Transverse colon (tissue), 4 donors: ENCODE measurements around the gene RNLS. TPM values are rescaled to one million over a fixed set of nuclear protein-coding genes. Genes with fewer than 3 reads are reported as not detected.

Experiments
- DNase-seq: peaks from one replicate; pipeline ENCODE4 v3.0.0-alpha.2; 2019
- H3K27ac ChIP-seq, 4 donors: fragments of 200-600 bp; sonication (generic); 2 replicates each; pipeline ENCODE4 v1.5.1; 2016 to 2018; ENCODE audit warnings: inconsistent platforms in 4 of 4
- H3K27me3 ChIP-seq: fragments of 200-600 bp; sonication (generic); 2 replicates; pipeline ENCODE4 v1.5.1; 2017; ENCODE audit warnings: inconsistent platforms
- H3K36me3 ChIP-seq, 4 donors: fragments of 200-600 bp; sonication (generic); 2 replicates each; pipeline ENCODE4 v1.5.1; 2017 to 2019; ENCODE audit warnings: inconsistent platforms in 4 of 4
- H3K4me1 ChIP-seq, 4 donors: fragments of 200-600 bp; sonication (generic); 2 replicates each; pipeline ENCODE4 v1.5.1; 2017 to 2020; ENCODE audit warnings: inconsistent platforms in 4 of 4
- H3K4me3 ChIP-seq, 4 donors: fragments of 200-600 bp; sonication (generic); 1 replicate in 1 of 4; 2 replicates in 3 of 4; pipeline versions ENCODE4 v1.5.1 to v1.6.1; 2017 to 2019; ENCODE audit warnings: inconsistent platforms in 4 of 4
- H3K9me3 ChIP-seq, 2 donors: fragments of 200-600 bp; sonication (generic); 2 replicates each; pipeline ENCODE4 v1.5.1; 2017 to 2019; ENCODE audit warnings: inconsistent platforms in 2 of 2
- CTCF ChIP-seq, 5 experiments: fragments of 200-600 bp in 3 of 5; fragments of 450-650 bp in 2 of 5; sonication (generic) in 3 of 5; IDR thresholded peaks; 1 replicate in 2 of 5; 2 replicates in 3 of 5; pipeline ENCODE4 v1.5.1; 2016 to 2017; ENCODE audit warnings: antibody characterized with exemption in 5 of 5, inconsistent platforms in 3 of 5, mild to moderate bottlenecking in 2 of 5, moderate library complexity in 1 of 5
- EP300 ChIP-seq: sonication (generic); formaldehyde crosslinking; IDR thresholded peaks from one replicate; pipeline ENCODE4 v1.6.1; 2017; ENCODE audit warnings: antibody characterized with exemption, low read depth
- POLR2A ChIP-seq: fragments of 450-650 bp; IDR thresholded peaks from one replicate; pipeline ENCODE4 v1.6.1; 2016; ENCODE audit warnings: antibody characterized with exemption, mild to moderate bottlenecking, moderate library complexity
- POLR2AphosphoS5 ChIP-seq, 3 donors: sonication (generic); formaldehyde crosslinking; IDR thresholded peaks; one replicate each; pipeline ENCODE4 v1.6.1; 2016; ENCODE audit warnings: antibody characterized with exemption in 3 of 3
- WGBS, 2 donors: methylation state at CpG; one replicate each; pipeline ENCODE4 v1.1.5; 2018; ENCODE audit warnings: low coverage in 1 of 2; 5-methylcytosine and 5-hydroxymethylcytosine counted together
- in situ Hi-C, 4 donors: fragments of 200-750 bp; cut with MboI; loops; one replicate each; pipeline versions ENCODE4 v1.15.0 to v1.15.1; 2017; ENCODE audit warnings: low sequenced_read_pairs in 3 of 4, low pct_ligation_motif_present in 1 of 4, low pct_unique_long_range_greater_than_20kb in 1 of 4
- intact Hi-C: fragments of 100-400 bp; cut with DNase I; formaldehyde crosslinking; loops from one replicate; pipeline ENCODE4 v1.15.1; 2023; ENCODE audit warnings: low total_unique reads
- total RNA-seq, 4 donors: library from RNA; depleted of rRNA; stranded (reverse); fragments of >200 nt; gene quantifications; one replicate each; pipeline ENCODE4 v1.1.0, GENCODE V29; 2016

The RNLS gene
- total RNA-seq, 4 donors from 2014 or later = 2.4 to 78.2 (median 28.9) TPM

- in situ Hi-C loops = no loop called here
- peak overlapping the region in 3 of 4 donors; percentile 44 to 46 (median 46) for H3K27ac ChIP-seq
- H3K4me3 ChIP-seq = no peak overlapping the region
Measured at GRCh38 chr10:88270871-88271713, 312.0 kb downstream of the RNLS start.

GRCh38 chr10:88270061-88270808 is 312.9 kb downstream of the RNLS start:
- 91 to 98% methylated on average over 8 to 9 of the region's 9 CpGs for WGBS, 2 donors
- no peaks in the 10 kb centered on the region for H3K27me3 ChIP-seq
- H3K36me3 ChIP-seq = no peaks in the 10 kb centered on the region
- no peaks in the 10 kb centered on the region for H3K9me3 ChIP-seq
- TF ChIP-seq CTCF (IDR thresholded peaks at IDR 0.05) (no peak), EP300 (no peak), POLR2AphosphoS5 (IDR thresholded peaks at IDR 0.05) (no peak), POLR2A (no peak)
- no peak overlapping the region for H3K4me3 ChIP-seq
- H3K4me1 ChIP-seq = peaks cover 0 to 13% (median 0%) of the 10 kb centered on the region in 4 donors
- in situ Hi-C loops = no loop called here
- H3K27ac ChIP-seq = peak overlapping the region in 2 of 4 donors; percentile 44 to 46
- intact Hi-C loops = no loop called here
- DNase-seq = no peak

More at GRCh38 chr10:88270871-88271713, 312.0 kb downstream of the RNLS start:
- intact Hi-C loops = no loop called here
- 53 to 61% methylated on average over 3 to 6 of the region's 6 CpGs for WGBS, 2 donors
- no peak for DNase-seq
- no peak for TF ChIP-seq CTCF (IDR thresholded peaks at IDR 0.05)
- TF ChIP-seq POLR2A = no peak
- no peak for TF ChIP-seq EP300
- TF ChIP-seq POLR2AphosphoS5 (IDR thresholded peaks at IDR 0.05) = no peak
- H3K36me3 ChIP-seq = no peaks in the 10 kb centered on the region
- peaks cover 0 to 13% (median 0%) of the 10 kb centered on the region in 4 donors for H3K4me1 ChIP-seq
- H3K27me3 ChIP-seq = no peaks in the 10 kb centered on the region
- no peaks in the 10 kb centered on the region for H3K9me3 ChIP-seq

- intact Hi-C loops = no loop called here
- peaks cover 0 to under 1% (median 0%) of the 10 kb centered on the region in 4 donors for H3K4me1 ChIP-seq
- WGBS, 2 donors = 89 to 91% methylated on average over 5 of the region's 5 CpGs
- H3K27me3 ChIP-seq = no peaks in the 10 kb centered on the region
- H3K9me3 ChIP-seq = no peaks in the 10 kb centered on the region
- H3K4me3 ChIP-seq = no peak overlapping the region
- H3K36me3 ChIP-seq = no peaks in the 10 kb centered on the region
- no peak for DNase-seq
- no peak overlapping the region for H3K27ac ChIP-seq
- in situ Hi-C loops = no loop called here
- TF ChIP-seq POLR2AphosphoS5 (IDR thresholded peaks at IDR 0.05) = no peak
- no peak for TF ChIP-seq POLR2A
- TF ChIP-seq EP300 = no peak
- TF ChIP-seq CTCF (IDR thresholded peaks at IDR 0.05) = no peak
Measured at GRCh38 chr10:88262591-88263234, 320.4 kb downstream of the RNLS start.

- no peak for TF ChIP-seq EP300
- TF ChIP-seq POLR2A = no peak
- TF ChIP-seq POLR2AphosphoS5 (IDR thresholded peaks at IDR 0.05) = no peak
- no peak for TF ChIP-seq CTCF (IDR thresholded peaks at IDR 0.05)
- Histone ChIP-seq H3K27ac (no peak overlapping the region), H3K36me3 (no peaks in the 10 kb centered on the region), H3K27me3 (no peaks in the 10 kb centered on the region), H3K4me3 (no peak overlapping the region), H3K4me1 (peaks cover 0 to 4% (median 0%) of the 10 kb centered on the region in 4 donors), H3K9me3 (no peaks in the 10 kb centered on the region)
- in situ Hi-C loops = no loop called here
- no peak for DNase-seq
- intact Hi-C loops = no loop called here
Measured at GRCh38 chr10:88261152-88261551, 322.0 kb downstream of the RNLS start.
